Esophagus muscularis mucosa (tissue), 4 donors: ENCODE results near the gene PAQR8.

Source experiments
- CTCF ChIP-seq, 3 experiments: fragments of 200-600 bp in 2 of 3; fragments of 450-650 bp in 1 of 3; sonication (generic) in 2 of 3; IDR thresholded peaks; one replicate each; pipeline ENCODE4 v1.5.1; 2017 to 2019; ENCODE audit warnings: antibody characterized with exemption in 3 of 3, mild to moderate bottlenecking in 2 of 3, moderate library complexity in 1 of 3
- EP300 ChIP-seq: sonication (generic); formaldehyde crosslinking; IDR thresholded peaks from one replicate; pipeline ENCODE4 v1.6.1; 2017; ENCODE audit warnings: antibody characterized with exemption
- POLR2A ChIP-seq: fragments of 450-650 bp; IDR thresholded peaks from one replicate; pipeline ENCODE4 v1.6.1; 2017; ENCODE audit warnings: antibody characterized with exemption, moderate library complexity, mild to moderate bottlenecking, low read depth

- TF ChIP-seq CTCF (IDR thresholded peaks at IDR 0.05), result no peak
- TF ChIP-seq EP300, result no peak
- TF ChIP-seq POLR2A, result no peak
Measured at GRCh38 chr6:52352239-52353018, 9.5 kb upstream of the PAQR8 start.
